PC-3 (cell line): ENCODE results near the gene ENPP7. TPM values are rescaled to one million over a fixed set of nuclear protein-coding genes. Genes with fewer than 3 reads are reported as not detected.

ENCODE experiments used
- ATAC-seq: fragments of 200-7000 bp; cut with Tn5 transposase; 2 replicates; pipeline ENCODE4 v1.9.1; 2020; ENCODE audit warnings: mild to moderate bottlenecking, moderate library complexity
- BruUV-seq: library from RNA; stranded (reverse); fragments of 400-500 nt; replicated peaks from 2 replicates; lab custom pipeline; 2021; lab: Mats Ljungman, UMichigan
- CTCF ChIA-PET: fragments of 300-600 bp; sonication (Branson Sonifier 250); formaldehyde crosslinking; loops from one replicate; lab custom pipeline; 2022; ENCODE audit warnings: antibody characterized with exemption; lab: Charles Lee
- POLR2A ChIA-PET: fragments of 300-600 bp; sonication (Branson Sonifier 250); formaldehyde crosslinking; loops from one replicate; lab custom pipeline; 2022; ENCODE audit warnings: antibody characterized with exemption; ENCODE audit not compliant: unreplicated experiment; lab: Charles Lee
- DNase-seq: peaks from one replicate; pipeline ENCODE4 v3.0.0-alpha.2; 2015
- H2AFZ ChIP-seq: fragments of 300-600 bp; sonication (generic); 2 replicates; pipeline ENCODE4 v1.6.0; 2016; ENCODE audit warnings: antibody characterized with exemption, low read length
- H3F3A ChIP-seq: fragments of 300-600 bp; sonication (generic); one replicate; pipeline ENCODE4 v1.6.0; 2017; ENCODE audit warnings: antibody characterized with exemption, low read length, control low read depth, mild to moderate bottlenecking; ENCODE audit not compliant: unreplicated experiment
- H3K27ac ChIP-seq: fragments of 300-600 bp; sonication (generic); 2 replicates; pipeline ENCODE4 v1.5.1; 2016; ENCODE audit warnings: mild to moderate bottlenecking, low read length
- H3K27me3 ChIP-seq: fragments of 300-600 bp; sonication (generic); 2 replicates; pipeline ENCODE4 v1.6.1; 2016; ENCODE audit warnings: low read length, mixed read lengths
- H3K36me3 ChIP-seq: fragments of 300-600 bp; sonication (generic); 2 replicates; pipeline ENCODE4 v1.6.1; 2016; ENCODE audit warnings: low read depth, mixed run types, low read length, mixed read lengths
- H3K4me1 ChIP-seq: fragments of 300-600 bp; sonication (generic); 2 replicates; pipeline ENCODE4 v1.5.1; 2016; ENCODE audit warnings: low read length; ENCODE audit not compliant: insufficient read depth
- H3K4me2 ChIP-seq: fragments of 300-600 bp; sonication (generic); 2 replicates; pipeline ENCODE4 v1.6.0; 2016; ENCODE audit warnings: low read length
- H3K4me3 ChIP-seq: fragments of 300-600 bp; sonication (generic); 2 replicates; pipeline ENCODE4 v1.5.1; 2016; ENCODE audit warnings: mild to moderate bottlenecking, low read length, mixed read lengths
- H3K79me2 ChIP-seq: fragments of 300-600 bp; sonication (generic); 2 replicates; pipeline ENCODE4 v1.6.1; 2017; ENCODE audit warnings: low read length, mixed read lengths
- H3K9ac ChIP-seq: fragments of 300-600 bp; sonication (generic); 2 replicates; pipeline ENCODE4 v1.6.0; 2016; ENCODE audit warnings: mild to moderate bottlenecking, low read length
- H3K9me2 ChIP-seq: fragments of 300-600 bp; sonication (generic); replicated peaks from 2 replicates; pipeline ENCODE4 v1.6.1; 2016; ENCODE audit warnings: mixed run types, low read length, mixed read lengths
- H3K9me3 ChIP-seq: fragments of 300-600 bp; sonication (generic); 2 replicates; pipeline ENCODE4 v1.6.1; 2016; ENCODE audit warnings: low read length, mixed read lengths
- H4K20me1 ChIP-seq: fragments of 300-600 bp; sonication (generic); 2 replicates; pipeline ENCODE4 v1.6.1; 2016; ENCODE audit warnings: low read length, mixed read lengths
- CTCF ChIP-seq: fragments of 300-600 bp; sonication (generic); conservative IDR thresholded peaks from 2 replicates; pipeline ENCODE4 v1.5.1; 2017; ENCODE audit warnings: antibody characterized with exemption, low read depth, mild to moderate bottlenecking, low read length
- EZH2 ChIP-seq: fragments of 300-600 bp; sonication (generic); IDR thresholded peaks from one replicate; pipeline ENCODE4 v1.6.1; 2017; ENCODE audit warnings: antibody characterized with exemption, mild to moderate bottlenecking, low read length; ENCODE audit not compliant: unreplicated experiment
- EZH2phosphoT487 ChIP-seq: fragments of 300-600 bp; sonication (generic); IDR thresholded peaks from 2 replicates; pipeline ENCODE4 v1.6.1; 2018; ENCODE audit warnings: mild to moderate bottlenecking, antibody characterized with exemption, low read length, borderline replicate concordance
- intact Hi-C: fragments of 100-400 bp; cut with micrococcal nuclease; formaldehyde crosslinking; loops from 2 replicates; pipeline ENCODE4 v1.9.0; 2023
- total RNA-seq: library from RNA; depleted of rRNA; stranded (reverse); fragments of >200 nt; gene quantifications from 2 replicates; pipeline ENCODE4 v1.2.3, GENCODE V29; 2014

ENPP7 gene
- total RNA-seq, 1 experiment from 2014 or later, result not detected

- intact Hi-C loops, result loop anchor here (5.0 to 10.0 kb wide), 2 partner anchors 92 to 174 kb away; partner anchors contain the start of gene CBX4
- no peak for ATAC-seq
- no TSS peak for BruUV-seq
- Histone ChIP-seq H2AFZ (no peak overlapping the region), H3F3A (no peaks in the 10 kb centered on the region), H3K9me3 (no peaks in the 10 kb centered on the region), H3K9me2 (no peaks in the 10 kb centered on the region), H3K4me2 (no peak overlapping the region), H4K20me1 (no peaks in the 10 kb centered on the region), H3K9ac (no peak overlapping the region), H3K27ac (no peak overlapping the region), H3K27me3 (0 out of 2 replicates have a peak, but pooled peaks cover 3% of the 10 kb centered on the region), H3K36me3 (no peaks in the 10 kb centered on the region), H3K4me3 (no peak overlapping the region), H3K4me1 (peaks cover 38% of the 10 kb centered on the region), H3K79me2 (no peaks in the 10 kb centered on the region)
- POLR2A ChIA-PET, result interaction anchor here (0.5 kb wide), 1 partner anchor 10 kb away, joined by 3 read pairs; no protein-coding TSS in a partner anchor
- DNase-seq, result no peak
- no peak for TF ChIP-seq CTCF
- no peak for TF ChIP-seq EZH2phosphoT487
- TF ChIP-seq EZH2, result no peak
- CTCF ChIA-PET, result interaction anchor here (2.1 kb wide), 1 partner anchor 65 kb away, joined by 6 read pairs; no protein-coding TSS in a partner anchor
These were observed 12.3 kb downstream of the ENPP7 start for GRCh38 chr17:79742951-79743476.

DNA sequence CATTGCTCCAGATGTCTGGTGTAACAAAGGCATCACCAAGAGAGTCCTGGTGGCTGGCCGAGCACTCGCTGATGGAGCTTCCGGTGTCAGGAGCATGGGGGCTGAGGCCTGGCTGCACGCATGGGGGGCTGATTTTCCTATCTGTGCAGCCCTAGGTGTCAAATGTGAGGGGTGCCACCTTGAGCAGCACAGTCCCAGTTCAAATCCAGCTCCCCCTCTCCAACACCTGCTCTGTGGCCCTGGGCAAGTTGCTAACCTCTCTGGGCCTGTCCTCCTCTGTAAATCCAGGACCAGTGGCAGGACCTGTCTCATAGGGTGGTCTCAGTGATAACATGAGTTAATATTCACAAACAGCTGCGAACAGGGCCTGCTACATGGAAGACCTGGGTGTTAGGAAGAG, 12.9 kb downstream of the ENPP7 start:
- Histone ChIP-seq H3K36me3 (no peaks in the 10 kb centered on the region), H3K27me3 (0 out of 2 replicates have a peak, but pooled peaks cover 3% of the 10 kb centered on the region), H3F3A (no peaks in the 10 kb centered on the region), H3K9me2 (no peaks in the 10 kb centered on the region), H4K20me1 (no peaks in the 10 kb centered on the region), H2AFZ (no peak overlapping the region), H3K4me2 (no peak overlapping the region), H3K27ac (no peak overlapping the region), H3K9me3 (no peaks in the 10 kb centered on the region), H3K79me2 (no peaks in the 10 kb centered on the region), H3K9ac (no peak overlapping the region), H3K4me3 (no peak overlapping the region), H3K4me1 (peaks cover 37% of the 10 kb centered on the region)
- intact Hi-C loops, result loop anchor here (5.0 to 10.0 kb wide), 2 partner anchors 91 to 174 kb away; partner anchors contain the start of gene CBX4
- ChIA-PET POLR2A (interaction anchor here (0.5 kb wide), 1 partner anchor 10 kb away, joined by 3 read pairs; no protein-coding TSS in a partner anchor), CTCF (interaction anchor here (0.5 kb wide), 1 partner anchor 224 kb away, joined by 3 read pairs; no protein-coding TSS in a partner anchor)
- ATAC-seq (no peak), DNase-seq (no peak)
- TF ChIP-seq CTCF (no peak), EZH2phosphoT487 (no peak), EZH2 (no peak)
- BruUV-seq, result no TSS peak
